ENCODE measurements around the gene AFAP1.

- TF ChIP-seq CTCF (IDR thresholded peaks at IDR 0.05): no peak
- TF ChIP-seq POLR2A (IDR thresholded peaks at IDR 0.05): no peak
Measured at GRCh38 chr4:7941111-7941964, 1.7 kb upstream of the AFAP1 start.

Measured in Peyer's patch (tissue), 4 donors.